HG02870 (cell line): ENCODE measurements around the gene RTL1.

Experiments used
- ATAC-seq: cut with Tn5 transposase; IDR thresholded peaks from one replicate; pipeline ENCODE4 v1.9.1; 2021; ENCODE audit warnings: mild to moderate bottlenecking, moderate library complexity; ENCODE audit not compliant: unreplicated experiment

RTL1 gene

GRCh38 chr14:100836941-100837804, 66.3 kb downstream of the RTL1 start:
- ATAC-seq: no peak

GRCh38 chr14:100836311-100836805, 67.2 kb downstream of the RTL1 start:
- ATAC-seq: no peak

- ATAC-seq: no peak
These were observed 67.8 kb downstream of the RTL1 start for GRCh38 chr14:100835548-100836310.

- no peak for ATAC-seq
These were observed 68.6 kb downstream of the RTL1 start for GRCh38 chr14:100834794-100835547.

- no peak for ATAC-seq
These were observed 69.3 kb downstream of the RTL1 start for GRCh38 chr14:100834082-100834793.

GRCh38 chr14:100832311-100832960, 71.1 kb downstream of the RTL1 start:
- no peak for ATAC-seq

GRCh38 chr14:100830681-100831080, 72.8 kb downstream of the RTL1 start:
- ATAC-seq: no peak
